Adrenal gland (tissue), 19 donors: ENCODE measurements around the gene PRB3. TPM values are rescaled to one million over a fixed set of nuclear protein-coding genes. Genes with fewer than 3 reads are reported as not detected.

Source experiments
- DNase-seq, 7 donors: peaks; one replicate each; pipeline ENCODE4 v3.0.0-alpha.2; 2019 to 2020
- H3K27ac ChIP-seq, 5 donors: fragments of 200-600 bp; sonication (generic) in 4 of 5; 1 replicate in 3 of 5; 2 replicates in 2 of 5; pipeline versions ENCODE4 v1.5.1 to v1.8.0; 2016 to 2020; ENCODE audit warnings: mild to moderate bottlenecking in 1 of 5
- H3K27me3 ChIP-seq: fragments of 200-600 bp; 2 replicates; pipeline ENCODE4 v1.8.0; 2021
- H3K36me3 ChIP-seq, 2 donors: fragments of 200-600 bp; replicated peaks in 1 of 2; 1 replicate in 1 of 2; 2 replicates in 1 of 2; pipeline versions ENCODE4 v1.5.1 to v1.8.0; 2018 to 2022
- H3K4me1 ChIP-seq, 2 donors: fragments of 200-600 bp; replicated peaks in 1 of 2; 1 replicate in 1 of 2; 2 replicates in 1 of 2; pipeline versions ENCODE4 v1.5.1 to v1.8.0; 2018 to 2021
- H3K4me3 ChIP-seq, 4 donors: fragments of 200-600 bp; sonication (generic) in 3 of 4; one replicate each; pipeline ENCODE4 v1.5.1; 2016 to 2018
- H3K9me3 ChIP-seq, 3 donors: fragments of 200-600 bp; sonication (generic) in 1 of 3; replicated peaks in 1 of 3; 1 replicate in 2 of 3; 2 replicates in 1 of 3; pipeline versions ENCODE4 v1.5.1 to v1.8.0; 2016 to 2021
- POLR2A ChIP-seq, 2 donors: fragments of 450-650 bp; IDR thresholded peaks; one replicate each; pipeline ENCODE4 v1.6.1; 2017; ENCODE audit warnings: antibody characterized with exemption in 2 of 2, mild to moderate bottlenecking in 2 of 2, moderate library complexity in 1 of 2
- WGBS, 4 donors: extraction: QIAGEN DNeasy Blood & Tissue Kit in 2 of 4; methylation state at CpG; one replicate each; pipeline versions ENCODE4 v1.1.5 to v1.1.7; 2013 to 2017; 5-methylcytosine and 5-hydroxymethylcytosine counted together
- intact Hi-C, 2 donors: fragments of 100-400 bp; cut with DNase I; formaldehyde crosslinking; loops; one replicate each; pipeline versions ENCODE4 v1.14.1 to v1.15.0; 2022 to 2023
- long read RNA-seq, 10 donors: library from polyadenylated mRNA in 3 of 10; unstranded in 2 of 10; stranded (forward) in 1 of 10; transcript quantifications; one replicate each; pipeline ENCODE4 v2.0.0 and lab custom pipeline, GENCODE V29; 2021 to 2026
- polyA plus RNA-seq, 3 donors: library from polyadenylated mRNA; stranded (reverse); fragments of 200-250 nt in 2 of 3; fragments of 350-450 nt in 1 of 3; fragmentation: Illumina TruSeq in 1 of 3; extraction: RNeasy Lipid Tissue Mini Kit (QIAGEN cat#74804) in 1 of 3; gene quantifications; one replicate each; pipeline ENCODE4 v1.2.3, GENCODE V29; 2013 to 2014
- total RNA-seq, 9 donors: library from RNA; depleted of rRNA in 4 of 9; stranded (reverse); fragments of >200 nt in 4 of 9; fragments of 120-200 nt in 1 of 9; fragmentation: NEBNext Ultra II Directional in 1 of 9; extraction: Animal tissue kit (Norgen Biotek cat#: 25700) in 1 of 9; gene quantifications; one replicate each; pipeline versions ENCODE4 v1.1.0 to v1.2.4, GENCODE V29; 2013 to 2023
- TF ChIP-seq, protein P1 (sequence below), 6 experiments: fragments of 450-650 bp in 4 of 6; fragments of 200-600 bp in 2 of 6; sonication (generic) in 1 of 6; IDR thresholded peaks; 1 replicate in 5 of 6; 2 replicates in 1 of 6; pipeline versions ENCODE4 v1.5.1 to v1.8.0; 2016 to 2021; ENCODE audit warnings: antibody characterized with exemption in 6 of 6, mild to moderate bottlenecking in 2 of 6, moderate library complexity in 1 of 6
- donor health status: healthy with polysubstance abuse.
- donor health status: Bipolar disorder and iron deficiency.
- donor health status: DM: yes; HTN: yes; CAD: no.
- donor health status: DM: no; HTN: no; CAD: no.
- donor health status: DM: no; HTN: no; CAD: no.
- donor health status: DM: yes; HTN: yes; CAD: no.

PRB3 gene
- not detected for total RNA-seq
- polyA plus RNA-seq = not detected
- long read RNA-seq, donor 1 = 0 reads
- long read RNA-seq, donor 2 = 0 reads
- long read RNA-seq, donor 3 = 0 reads
- long read RNA-seq, donor 4 = 0 reads
- long read RNA-seq, donor 5 = 0 reads
- long read RNA-seq, donor 6 = 0 reads
- long read RNA-seq, donor 7 = 0 reads
- long read RNA-seq, donor 8 = 0 reads
- long read RNA-seq, donor 9 = 0 reads
- long read RNA-seq, donor 10 = 0 reads

DNA sequence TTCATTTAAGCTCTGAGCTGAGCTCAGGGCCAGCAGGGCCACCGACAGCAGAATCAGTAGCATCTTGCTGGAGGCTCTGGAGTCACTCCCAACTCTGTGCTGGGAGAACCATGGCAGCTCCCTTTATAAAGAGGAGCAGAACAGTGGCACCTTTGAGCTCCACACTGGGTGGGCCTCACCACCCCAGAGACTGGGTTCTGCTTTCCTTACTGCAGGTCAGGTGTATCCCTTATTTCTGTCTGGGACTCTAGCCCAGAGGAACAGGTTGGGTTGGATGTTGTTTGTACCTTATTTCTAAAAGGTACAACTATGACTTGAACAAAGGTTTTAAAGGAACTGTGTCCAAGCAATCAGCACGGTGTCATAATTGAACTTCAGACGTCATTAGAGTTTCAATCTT is at the start of gene PRB3:
TSS of gene PRB3 (minus strand) at position 101 of the 400 bp plus-strand sequence. CDS start at position 63, 38 bp downstream.
- H3K27me3 ChIP-seq = no peaks in the 10 kb centered on the region
- WGBS, 4 donors = 85 to 92% (median 87%) methylated on average over 3 of the region's 3 CpGs
- no peak within 1 kb of the TSS for H3K4me3 ChIP-seq
- no peaks in the 10 kb centered on the region for H3K36me3 ChIP-seq
- no peaks in the 10 kb centered on the region for H3K4me1 ChIP-seq
- H3K9me3 ChIP-seq = no peaks in the 10 kb centered on the region
- no peak within 1 kb of the TSS for H3K27ac ChIP-seq
- intact Hi-C loops = no loop called here
- no peak for DNase-seq
- TF ChIP-seq POLR2A (IDR thresholded peaks at IDR 0.05) = no peak
- TF ChIP-seq, protein P1, sequence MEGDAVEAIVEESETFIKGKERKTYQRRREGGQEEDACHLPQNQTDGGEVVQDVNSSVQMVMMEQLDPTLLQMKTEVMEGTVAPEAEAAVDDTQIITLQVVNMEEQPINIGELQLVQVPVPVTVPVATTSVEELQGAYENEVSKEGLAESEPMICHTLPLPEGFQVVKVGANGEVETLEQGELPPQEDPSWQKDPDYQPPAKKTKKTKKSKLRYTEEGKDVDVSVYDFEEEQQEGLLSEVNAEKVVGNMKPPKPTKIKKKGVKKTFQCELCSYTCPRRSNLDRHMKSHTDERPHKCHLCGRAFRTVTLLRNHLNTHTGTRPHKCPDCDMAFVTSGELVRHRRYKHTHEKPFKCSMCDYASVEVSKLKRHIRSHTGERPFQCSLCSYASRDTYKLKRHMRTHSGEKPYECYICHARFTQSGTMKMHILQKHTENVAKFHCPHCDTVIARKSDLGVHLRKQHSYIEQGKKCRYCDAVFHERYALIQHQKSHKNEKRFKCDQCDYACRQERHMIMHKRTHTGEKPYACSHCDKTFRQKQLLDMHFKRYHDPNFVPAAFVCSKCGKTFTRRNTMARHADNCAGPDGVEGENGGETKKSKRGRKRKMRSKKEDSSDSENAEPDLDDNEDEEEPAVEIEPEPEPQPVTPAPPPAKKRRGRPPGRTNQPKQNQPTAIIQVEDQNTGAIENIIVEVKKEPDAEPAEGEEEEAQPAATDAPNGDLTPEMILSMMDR (IDR thresholded peaks at IDR 0.05) = no peak

DNA sequence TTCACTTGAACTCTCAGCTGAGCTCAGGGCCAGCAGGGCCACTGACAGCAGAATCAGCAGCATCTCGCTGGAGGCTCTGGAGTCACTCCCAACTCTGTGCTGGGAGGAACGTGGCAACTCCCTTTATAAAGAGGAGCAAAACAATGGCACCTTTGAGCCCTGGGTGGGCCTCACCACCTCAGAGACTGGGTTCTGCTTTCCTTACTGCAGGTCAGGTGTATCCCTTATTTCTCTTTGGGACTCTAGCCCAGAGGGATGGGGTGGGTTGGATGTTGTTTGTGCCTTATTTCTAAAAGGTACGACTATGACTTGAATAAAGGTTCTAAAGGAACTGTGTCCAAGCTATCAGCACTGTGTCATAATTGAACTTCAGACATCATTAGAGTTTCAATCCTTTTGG is 40.8 kb upstream of the PRB3 start, which contains the start of gene PRB4:
TSS of gene PRB4 (minus strand) at position 101 of the 400 bp plus-strand sequence. CDS start at position 63, 38 bp downstream.
- intact Hi-C loops = no loop called here
- H3K4me1 ChIP-seq = no peaks in the 10 kb centered on the region
- H3K4me3 ChIP-seq = no peak within 1 kb of the TSS
- no peaks in the 10 kb centered on the region for H3K36me3 ChIP-seq
- 77 to 85% (median 80%) methylated on average over 3 of the region's 3 CpGs for WGBS, 4 donors
- no peak for TF ChIP-seq POLR2A (IDR thresholded peaks at IDR 0.05)
- TF ChIP-seq, protein P1 (IDR thresholded peaks at IDR 0.05) = no peak
- H3K9me3 ChIP-seq = no peaks in the 10 kb centered on the region
- no peak for DNase-seq
- no peak within 1 kb of the TSS for H3K27ac ChIP-seq
- no peaks in the 10 kb centered on the region for H3K27me3 ChIP-seq

DNA sequence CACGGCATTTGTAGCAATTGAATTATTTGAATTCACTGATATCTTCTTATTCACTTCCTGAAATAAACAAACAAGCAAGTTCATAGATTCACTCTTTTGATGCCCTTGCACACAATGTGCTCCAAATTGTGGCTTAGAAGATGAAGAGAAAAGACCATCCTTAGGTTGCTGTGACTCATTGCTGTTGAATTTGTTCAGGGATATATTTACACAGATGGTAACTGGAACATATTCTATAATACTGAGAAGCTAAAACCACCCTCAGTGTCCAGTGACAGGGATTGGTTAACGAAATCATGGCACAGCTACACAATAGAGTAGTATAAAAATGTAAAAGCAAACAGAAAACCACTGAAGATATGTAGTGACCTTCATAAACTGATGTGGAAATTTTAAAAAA is 37.6 kb upstream of the PRB3 start:
- WGBS, 4 donors = 72 to 84% (median 75%) methylated on average over 2 of the region's 2 CpGs
- Histone ChIP-seq H3K27ac (no peak overlapping the region), H3K36me3 (no peaks in the 10 kb centered on the region), H3K4me3 (no peak overlapping the region), H3K9me3 (no peaks in the 10 kb centered on the region), H3K27me3 (no peaks in the 10 kb centered on the region), H3K4me1 (no peaks in the 10 kb centered on the region)
- TF ChIP-seq, protein P1 (IDR thresholded peaks at IDR 0.05) = no peak
- TF ChIP-seq POLR2A (IDR thresholded peaks at IDR 0.05) = no peak
- intact Hi-C loops = no loop called here
- DNase-seq = no peak

DNA sequence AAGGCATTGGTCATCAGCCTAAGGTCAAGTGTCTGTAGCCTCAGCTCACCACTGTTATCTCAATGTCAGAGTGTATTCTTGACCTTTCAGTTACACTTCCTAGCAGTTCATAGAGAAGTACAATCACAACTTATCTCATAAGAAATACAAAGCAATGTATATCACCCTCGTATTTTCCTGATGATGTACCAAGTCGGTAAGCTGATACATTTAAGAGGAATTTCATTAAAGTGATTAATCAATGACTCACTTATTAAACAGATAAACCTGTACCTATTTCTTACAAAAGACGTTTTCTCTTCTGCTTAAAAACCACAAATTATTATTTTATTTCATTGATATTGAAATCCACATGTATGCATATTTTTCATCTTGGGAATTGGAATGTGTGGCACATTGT is 3.9 kb upstream of the PRB3 start:
- intact Hi-C loops = no loop called here

More for the DNA sequence above, 3.9 kb upstream of the PRB3 start:
- Histone ChIP-seq H3K4me1 (no peaks in the 10 kb centered on the region), H3K27ac (no peak overlapping the region), H3K27me3 (no peaks in the 10 kb centered on the region), H3K9me3 (no peaks in the 10 kb centered on the region), H3K36me3 (no peaks in the 10 kb centered on the region), H3K4me3 (no peak overlapping the region)
- DNase-seq = no peak
- TF ChIP-seq POLR2A (IDR thresholded peaks at IDR 0.05) = no peak
- TF ChIP-seq, protein P1 (IDR thresholded peaks at IDR 0.05) = no peak
- WGBS, 4 donors = 43 to 61% (median 57%) methylated on average over 3 of the region's 3 CpGs
